NK-92 (cell line): ENCODE results near the gene MOB4.
A peak's percentile ranks its signal among the peaks of the same experiment; 100 is the strongest.
"Not testable (repeated sequence)": the region's sequence is repeated elsewhere in the genome, so short reads cannot be mapped to it uniquely, and the experiment has no call there.

ENCODE experiments used
- DNase-seq: peaks from one replicate; lab custom pipeline; 2025; ENCODE audit not compliant: unreplicated experiment; lab: John Stamatoyannopoulos, UW

Gene MOB4

DNA sequence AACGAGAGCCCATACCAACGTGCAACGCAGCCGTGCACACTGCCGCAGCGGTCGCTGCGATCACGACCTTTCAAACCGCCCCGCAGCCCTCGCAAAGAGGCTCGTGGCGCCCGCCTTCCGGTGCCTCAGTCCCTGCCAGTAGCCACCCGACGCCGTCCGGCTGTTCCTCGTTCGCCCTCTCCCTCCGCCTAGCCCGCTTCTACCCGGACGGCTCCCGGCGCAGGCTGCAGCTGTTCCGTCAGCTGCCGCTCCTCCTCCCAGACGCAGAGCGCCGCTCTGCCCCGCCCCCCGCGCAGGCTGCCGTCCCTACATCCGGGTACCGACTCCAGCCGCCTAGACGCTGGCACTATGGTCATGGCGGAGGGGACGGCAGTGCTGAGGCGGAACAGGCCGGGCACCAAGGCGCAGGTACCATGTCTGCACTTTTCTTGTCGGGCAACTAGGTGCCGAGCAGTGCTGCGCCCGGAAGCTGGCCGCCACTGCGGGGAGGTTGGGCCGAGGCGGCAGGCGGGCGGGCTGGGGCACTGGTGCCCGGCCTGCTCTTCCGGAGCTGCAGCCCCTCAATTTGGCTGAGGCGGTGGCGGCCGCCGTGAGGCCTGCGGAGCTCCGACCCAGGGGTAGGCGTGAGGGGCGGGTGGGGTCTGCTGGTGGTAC lies at the start of gene MOB4:
Gene MOB4, plus strand, starts transcription at position 328 of the 654 bp plus-strand sequence. Its CDS starts 21 bp downstream, at position 349.
- DNase-seq: peak; percentile 50

DNA sequence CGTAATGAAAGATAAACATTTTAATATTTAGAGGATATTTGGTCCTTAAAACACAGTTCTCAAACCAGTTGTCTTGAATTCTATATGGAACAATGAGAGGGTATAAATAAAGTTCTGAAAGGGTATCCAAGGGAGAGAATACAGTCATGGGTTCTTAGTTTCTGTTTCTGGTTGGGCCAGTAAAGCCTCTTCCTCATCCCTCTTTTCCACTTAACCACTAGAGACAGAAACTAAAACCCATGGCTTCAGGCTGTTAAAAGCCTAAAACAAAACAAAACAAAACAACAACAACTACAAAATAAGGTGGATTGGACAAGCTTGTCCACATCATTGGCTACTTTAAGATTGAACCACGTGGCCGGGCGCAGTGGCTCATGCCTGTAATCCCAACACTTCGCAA lies 43.7 kb upstream of the MOB4 start:
- no peak for DNase-seq

DNA sequence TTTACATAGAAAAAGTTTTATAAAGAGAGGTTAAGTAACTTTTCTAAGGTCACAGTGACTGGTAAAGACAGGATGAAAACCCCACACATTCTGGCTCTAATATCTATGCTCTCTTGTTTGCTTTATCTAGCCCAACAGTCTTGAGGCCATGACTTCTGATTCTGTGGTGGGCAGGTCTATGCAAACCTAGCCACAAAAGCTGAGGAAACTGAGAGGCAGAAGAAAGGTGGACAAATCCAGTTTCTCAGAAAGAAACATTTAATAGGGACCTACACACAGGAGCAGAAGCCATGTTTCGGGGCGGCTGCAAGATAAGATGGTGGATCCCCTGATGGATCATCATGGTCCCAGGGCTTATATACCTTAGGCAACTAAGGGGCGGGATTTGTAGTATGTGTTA lies 38.1 kb upstream of the MOB4 start:
- no peak for DNase-seq

DNA sequence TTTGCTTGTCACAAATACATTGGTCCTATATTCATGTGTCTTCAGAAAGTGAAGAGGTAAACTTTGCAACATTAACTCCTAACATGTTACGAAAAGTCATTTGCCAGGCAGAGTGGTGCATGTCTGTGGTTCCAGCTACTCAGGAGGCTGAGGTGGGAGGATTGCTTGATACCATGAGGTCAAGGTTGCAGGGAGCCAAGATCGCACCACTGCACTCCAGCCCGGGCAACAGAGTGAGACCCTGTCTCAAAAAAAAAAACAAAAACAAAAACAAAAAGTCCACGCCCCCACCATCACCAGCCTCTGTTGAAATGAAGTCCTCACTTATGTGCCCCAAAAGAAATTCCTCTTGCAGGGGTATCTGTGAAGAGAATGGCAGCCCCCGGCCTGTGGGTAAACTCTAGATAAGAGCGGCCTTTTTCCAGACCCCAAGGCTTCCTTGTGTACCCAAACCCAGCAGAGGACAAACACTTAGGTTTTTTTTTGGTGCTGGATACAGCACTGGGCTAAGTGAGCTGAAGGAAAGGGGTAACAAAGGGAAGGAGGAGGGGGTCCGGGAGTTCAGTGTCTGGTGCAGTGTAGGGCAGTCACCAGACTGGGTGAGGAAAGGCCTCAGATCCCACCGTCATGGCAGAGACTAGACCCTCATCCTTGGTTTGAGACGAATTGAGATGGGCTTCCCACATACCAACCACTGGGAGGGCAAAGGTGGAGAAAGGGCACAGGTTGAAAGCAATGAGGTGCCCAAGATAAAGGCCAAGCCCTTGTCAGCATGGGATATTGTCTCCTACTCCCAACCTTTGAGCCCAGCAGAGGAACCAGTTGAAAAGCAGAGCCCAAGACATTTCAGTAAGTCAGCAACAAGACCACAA lies 35.5 kb upstream of the MOB4 start:
- no peak for DNase-seq

DNA sequence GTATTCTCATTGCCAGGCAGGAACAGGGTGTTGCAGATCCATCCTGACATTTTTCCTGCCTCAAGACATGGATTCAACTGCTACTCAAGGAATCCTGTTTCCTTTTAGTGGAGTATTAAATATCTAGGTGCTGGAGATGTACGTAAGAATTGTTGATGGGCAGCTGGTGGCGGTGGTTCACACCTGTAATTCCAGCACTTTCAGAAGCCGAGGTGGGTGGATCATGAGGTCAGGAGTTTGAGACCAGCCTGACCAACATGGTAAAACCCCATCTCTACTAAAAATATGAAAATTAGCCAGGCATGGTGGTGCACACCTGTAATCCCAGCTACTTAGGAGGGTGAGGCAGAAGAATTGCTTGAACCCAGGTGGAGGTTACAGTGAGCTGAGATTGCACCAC lies 31.6 kb upstream of the MOB4 start:
- DNase-seq: not testable (repeated sequence)

GRCh38 chr2:197486175-197486574 lies 29.7 kb upstream of the MOB4 start:
- no peak for DNase-seq

DNA sequence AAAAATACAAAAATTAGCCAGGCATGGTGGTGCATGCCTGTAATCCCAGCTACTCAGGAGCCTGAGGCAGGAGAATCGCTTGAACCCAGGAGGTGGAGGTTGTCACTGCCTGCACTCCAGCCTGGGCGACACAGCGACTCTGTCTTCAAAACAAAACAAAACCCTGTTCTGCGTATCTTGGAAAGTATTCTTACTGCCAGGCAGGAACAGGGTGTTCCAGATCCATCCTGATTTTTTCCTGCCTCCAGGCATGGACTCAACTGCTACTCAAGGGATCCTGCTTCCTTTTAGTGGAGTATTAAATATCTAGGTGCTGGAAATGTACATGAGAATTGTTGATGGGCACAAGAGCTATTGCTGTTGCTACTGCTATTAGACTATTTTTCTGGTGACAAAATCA lies 28.5 kb upstream of the MOB4 start:
- no peak for DNase-seq

DNA sequence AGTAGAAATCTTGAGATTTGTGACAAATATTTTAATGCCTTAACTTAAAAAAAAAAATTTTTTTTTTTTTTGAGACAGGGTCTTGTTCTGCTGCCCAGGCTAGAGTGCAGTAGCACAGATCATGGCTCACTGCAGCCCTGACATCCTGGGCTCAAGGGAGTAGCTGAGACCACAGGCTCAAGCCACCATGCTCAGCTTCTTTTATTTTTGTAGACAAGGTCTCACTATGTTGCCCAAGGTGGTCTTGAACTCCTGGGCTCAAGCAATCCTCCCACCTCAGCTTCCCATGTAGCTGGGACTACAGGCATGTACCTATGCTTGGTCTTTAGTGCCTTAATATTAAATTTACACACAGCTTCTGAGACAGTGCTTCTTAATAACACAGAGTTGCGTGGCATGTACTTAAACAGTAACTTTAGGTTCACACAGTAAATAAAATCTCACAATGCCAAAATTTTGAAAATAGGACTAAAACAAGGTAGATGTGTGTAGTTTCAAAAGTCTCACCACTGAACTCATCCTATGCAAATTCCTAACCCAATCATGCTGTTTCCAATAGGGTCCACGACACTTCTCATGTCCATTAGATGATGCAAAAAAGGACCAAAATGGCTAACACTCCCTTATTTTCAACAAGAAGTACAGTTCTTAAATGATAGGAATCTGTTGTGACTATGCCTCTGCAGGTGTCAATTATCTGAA lies 20.3 kb upstream of the MOB4 start:
- no peak for DNase-seq

- no peak for DNase-seq
These were observed 19.2 kb upstream of the MOB4 start for GRCh38 chr2:197496695-197497094.

DNA sequence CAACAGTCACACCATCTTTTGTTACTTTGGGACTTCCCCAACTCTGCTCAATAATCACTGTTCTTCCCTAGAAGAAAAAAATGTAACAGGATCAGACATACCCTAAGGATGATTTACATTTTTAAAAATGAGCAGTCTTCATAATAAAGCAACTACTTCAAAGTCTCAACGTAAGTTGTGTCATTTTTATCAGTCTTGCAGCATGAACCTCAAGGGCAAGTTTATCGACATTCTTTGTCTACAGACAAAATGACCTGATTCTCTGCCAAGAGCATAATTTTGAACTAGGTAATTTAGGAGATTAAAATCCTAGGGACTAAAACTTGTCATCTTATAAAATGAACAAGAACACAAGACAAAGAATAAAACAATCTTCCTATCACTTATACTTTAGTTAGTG lies 18.5 kb upstream of the MOB4 start:
- no peak for DNase-seq

GRCh38 chr2:197498235-197498936 lies 17.5 kb upstream of the MOB4 start:
- no peak for DNase-seq

DNA sequence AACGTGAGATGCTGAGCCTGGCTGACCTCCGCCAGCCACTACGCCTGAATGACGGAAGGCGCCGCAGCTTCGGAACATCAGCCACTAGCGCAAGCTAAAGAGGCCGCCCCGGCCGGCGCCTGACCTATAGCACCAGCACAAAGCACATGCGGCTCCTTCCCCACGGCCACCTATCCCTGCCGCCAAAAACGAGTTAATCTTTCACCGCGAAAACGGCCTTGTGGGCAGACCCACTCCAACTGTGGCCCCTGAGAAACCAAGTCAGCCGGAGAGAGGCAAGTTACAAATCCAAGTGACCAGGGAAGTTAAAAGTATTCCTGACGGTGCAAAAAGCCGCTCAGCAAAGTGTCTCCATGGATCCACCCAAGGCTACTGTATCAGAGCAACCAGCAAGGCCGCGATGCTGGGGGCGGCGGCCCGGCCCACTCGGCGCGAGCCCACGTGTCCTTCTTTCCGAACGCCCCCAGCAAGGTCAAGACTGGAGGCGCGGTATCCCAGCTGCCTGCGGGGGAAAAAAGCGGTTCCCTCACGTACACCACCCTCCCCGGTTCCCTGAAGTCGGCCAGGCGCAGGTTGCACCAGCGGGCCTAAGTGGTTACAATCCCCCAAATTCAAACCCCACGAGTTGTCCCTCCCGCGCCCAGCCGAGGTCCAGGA lies 16.8 kb upstream of the MOB4 start:
- DNase-seq: no peak

- peak; percentile 96 for DNase-seq
These were observed 16.0 kb upstream of the MOB4 start, which contains the start of the genes HSPD1 and HSPE1 for GRCh38 chr2:197499594-197500502. HSPD1 (minus strand) TSS chr2:197499840; CDS start chr2:197498848, 992 bp downstream. HSPE1 (plus strand) TSS chr2:197500379; CDS start chr2:197500437, 58 bp downstream.

GRCh38 chr2:197500503-197501131 lies 15.2 kb upstream of the MOB4 start:
- DNase-seq: no peak

GRCh38 chr2:197502201-197502600 lies 13.7 kb upstream of the MOB4 start:
- no peak for DNase-seq

DNA sequence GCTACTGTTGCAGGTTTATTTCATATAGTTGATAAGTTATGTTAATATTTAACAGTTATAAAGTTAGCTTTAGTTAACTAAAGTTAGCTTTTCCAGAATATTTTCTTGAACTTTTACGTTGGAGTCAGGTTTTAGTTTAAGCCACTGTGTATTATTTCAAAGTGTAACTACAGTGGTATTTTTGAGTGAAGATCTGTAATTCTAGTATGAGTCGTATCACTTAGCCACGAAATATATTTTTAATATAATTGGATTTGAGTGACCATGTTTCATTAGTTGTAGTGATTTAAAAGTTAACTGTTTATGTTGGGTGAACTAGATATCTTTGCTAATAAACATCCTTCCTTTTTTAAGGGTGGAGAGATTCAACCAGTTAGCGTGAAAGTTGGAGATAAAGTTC lies 13.2 kb upstream of the MOB4 start:
- DNase-seq: no peak

DNA sequence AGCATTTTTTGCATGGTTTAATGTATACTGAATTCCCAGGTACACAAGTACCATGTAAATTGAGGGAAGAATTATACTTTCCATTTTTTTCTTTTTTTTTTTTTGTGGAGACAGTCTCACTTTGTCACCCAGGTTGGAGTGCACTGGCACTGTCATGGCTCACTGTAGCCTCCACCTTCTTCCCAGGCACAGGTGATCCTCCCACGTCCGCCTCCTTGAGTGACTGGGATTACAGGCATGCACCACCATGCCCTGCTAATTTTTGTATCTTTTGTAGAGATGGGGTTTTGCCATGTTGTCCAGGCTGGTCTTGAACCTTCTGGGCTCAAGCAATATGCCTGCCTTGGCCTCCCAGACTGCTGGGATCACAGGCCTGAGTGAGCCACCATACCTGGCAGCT lies 11.9 kb upstream of the MOB4 start:
- no peak for DNase-seq

- no peak for DNase-seq
These were observed 11.4 kb upstream of the MOB4 start for GRCh38 chr2:197504512-197504911.

GRCh38 chr2:197506658-197507057 lies 9.2 kb upstream of the MOB4 start:
- no peak for DNase-seq
